Stomach (tissue), 9 donors: ENCODE results near the gene BOLA2. TPM values are rescaled to one million over a fixed set of nuclear protein-coding genes. Genes with fewer than 3 reads are reported as not detected.
"Not testable (repeated sequence)": the region's sequence is repeated elsewhere in the genome, so short reads cannot be mapped to it uniquely, and the experiment has no call there.

Source experiments
- DNase-seq, 2 donors: peaks; one replicate each; pipeline versions ENCODE4 v3.0.0 to v3.0.0-alpha.2; 2013 to 2019
- H3K27ac ChIP-seq, 5 donors: fragments of 200-600 bp in 4 of 5; sonication (generic) in 4 of 5; one replicate each; pipeline ENCODE4 v1.5.1; 2013 to 2019; ENCODE audit warnings: mild to moderate bottlenecking in 1 of 5, moderate library complexity in 1 of 5
- H3K27me3 ChIP-seq, 3 donors: fragments of 200-600 bp; sonication (generic); one replicate each; pipeline ENCODE4 v1.5.1; 2017 to 2019; ENCODE audit warnings: mixed run types in 1 of 3
- H3K36me3 ChIP-seq, 4 donors: fragments of 200-600 bp; sonication (generic); 1 replicate in 3 of 4; 2 replicates in 1 of 4; pipeline ENCODE4 v1.5.1; 2016 to 2019
- H3K4me1 ChIP-seq, 4 donors: fragments of 200-600 bp; sonication (generic); one replicate each; pipeline ENCODE4 v1.5.1; 2016 to 2019
- H3K4me3 ChIP-seq, 4 donors: fragments of 200-600 bp; sonication (generic) in 3 of 4; one replicate each; pipeline ENCODE4 v1.5.1; 2016 to 2019; ENCODE audit warnings: mild to moderate bottlenecking in 1 of 4
- H3K9me3 ChIP-seq, 4 donors: fragments of 200-600 bp; sonication (generic); one replicate each; pipeline ENCODE4 v1.5.1; 2016 to 2019
- WGBS, 5 donors: extraction: QIAGEN DNeasy Blood & Tissue Kit in 3 of 5; methylation state at CpG; one replicate each; pipeline versions ENCODE4 v1.1.5 to v1.1.7; 2013 to 2018; 5-methylcytosine and 5-hydroxymethylcytosine counted together
- intact Hi-C: fragments of 100-400 bp; cut with DNase I; formaldehyde crosslinking; loops from one replicate; pipeline ENCODE4 v1.15.1; 2023; ENCODE audit warnings: low total_unique reads
- polyA plus RNA-seq, 3 donors: library from polyadenylated mRNA; stranded (reverse); fragments of 200-250 nt; gene quantifications; one replicate each; pipeline ENCODE4 v1.2.3, GENCODE V29; 2013
- small RNA-seq, 4 donors: library from RNA; depleted of rRNA; stranded (forward); fragments of <200 nt; gene quantifications; one replicate each; pipeline ENCODE3, GENCODE V24; 2016
- total RNA-seq, 5 donors: library from RNA; depleted of rRNA; stranded (reverse); fragments of >200 nt; gene quantifications; one replicate each; pipeline versions ENCODE4 v1.1.0 to v1.2.3, GENCODE V29; 2014 to 2016
- donor health status: healthy with polysubstance abuse.
- donor health status: Bipolar disorder and iron deficiency.
- donor health status: healthy.

BOLA2 gene
- total and polyA plus RNA-seq, 8 donors, result 1.8 to 366 (median 25.4) TPM; not detected in 1

DNA sequence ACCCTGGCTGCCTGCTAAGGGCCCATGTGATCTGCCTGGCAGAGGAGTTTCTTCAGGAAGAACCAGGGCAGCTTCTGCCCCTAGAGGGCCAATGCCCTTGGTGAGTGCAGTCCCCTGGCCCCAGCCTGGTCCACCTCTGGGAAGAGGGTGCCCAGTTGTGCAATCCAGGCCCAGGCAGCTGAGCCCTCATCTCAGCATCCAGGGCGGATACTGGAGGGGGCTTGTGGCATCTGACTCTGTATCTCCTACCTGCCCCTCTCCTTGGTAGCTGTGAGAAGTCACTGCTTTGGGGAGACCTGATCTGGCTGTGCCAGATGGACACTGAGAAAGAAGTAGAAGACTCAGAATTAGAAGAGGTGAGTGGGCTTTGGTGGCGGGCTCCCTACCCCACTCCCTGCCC is 3.5 kb upstream of the BOLA2 start:
- H3K4me1 ChIP-seq, intact Hi-C loops, H3K27me3 ChIP-seq, DNase-seq, H3K27ac ChIP-seq, H3K9me3 ChIP-seq, H3K4me3 ChIP-seq, H3K36me3 ChIP-seq: not testable (repeated sequence)
- WGBS, 5 donors, result 76 to 100% (median 93%) methylated on average over 1 of the region's 2 CpGs; no CpG with 5 or more reads in 1 of the 5 donors

DNA sequence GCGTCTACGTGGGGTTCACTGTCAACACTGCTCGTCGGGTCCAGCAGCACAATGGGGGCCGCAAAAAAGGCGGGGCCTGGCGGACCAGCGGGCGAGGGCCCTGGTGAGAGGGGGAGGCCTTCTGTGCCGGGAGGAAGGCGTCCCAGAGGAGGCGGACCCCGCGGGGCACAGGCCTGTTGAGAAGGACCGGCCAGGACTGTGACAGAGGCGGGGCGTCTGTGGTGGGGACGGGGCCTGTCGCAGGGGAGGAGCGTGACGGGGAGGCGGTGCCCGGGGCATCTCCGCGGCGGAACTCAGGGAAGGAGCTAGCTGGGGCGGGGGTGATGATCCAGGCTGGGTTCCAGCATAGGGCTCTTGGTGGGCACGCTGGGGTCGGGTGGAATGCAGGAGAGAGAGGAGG is 677 bp upstream of the BOLA2 start:
- H3K36me3 ChIP-seq, H3K4me3 ChIP-seq, DNase-seq, intact Hi-C loops, H3K27me3 ChIP-seq, H3K27ac ChIP-seq, H3K9me3 ChIP-seq, H3K4me1 ChIP-seq: not testable (repeated sequence)
- no CpG with 5 or more reads among the region's 29 CpGs for WGBS, 5 donors

DNA sequence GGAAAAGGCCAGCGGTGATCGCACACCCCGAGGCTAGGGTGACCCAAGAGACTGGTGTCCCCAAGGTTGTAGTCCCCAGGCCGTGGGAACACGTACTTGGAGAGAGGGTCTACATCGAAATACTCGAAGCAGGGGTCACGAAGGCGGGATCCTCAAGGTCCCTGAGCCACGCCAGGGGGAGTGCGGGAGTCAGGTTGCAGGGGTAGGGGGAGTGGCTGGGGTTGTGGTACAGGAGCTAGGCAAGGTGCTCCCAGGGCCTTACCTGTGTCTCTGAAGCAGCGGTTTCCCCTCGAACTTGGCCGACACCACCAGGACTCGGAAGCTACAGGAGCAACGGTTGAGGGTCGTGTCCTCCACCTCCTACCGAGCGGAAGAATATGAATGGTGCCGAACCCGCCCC is 397 bp downstream of the BOLA2 start:
- WGBS, 5 donors, result no CpG with 5 or more reads among the region's 21 CpGs
- H3K27me3 ChIP-seq, H3K27ac ChIP-seq, H3K4me3 ChIP-seq, H3K9me3 ChIP-seq, H3K36me3 ChIP-seq, intact Hi-C loops, H3K4me1 ChIP-seq, DNase-seq: not testable (repeated sequence)

DNA sequence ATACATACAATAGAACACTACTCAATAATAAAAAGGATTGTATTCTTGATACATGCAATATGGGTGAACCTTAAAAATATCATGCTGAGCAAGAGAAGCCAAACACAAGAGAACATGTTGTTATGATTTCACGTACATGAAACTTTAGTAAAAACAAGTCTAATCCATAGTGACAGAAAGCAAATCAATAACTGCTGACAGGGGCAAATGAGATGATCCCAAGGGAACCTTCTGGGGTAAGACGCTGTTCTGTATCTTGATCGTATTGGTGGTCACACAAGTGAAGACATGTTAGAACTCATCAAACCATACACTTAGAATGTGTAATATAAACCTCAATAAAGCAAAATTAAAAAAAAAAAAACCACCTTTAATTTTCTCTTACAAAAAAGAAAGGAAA is 28.8 kb downstream of the BOLA2 start:
- H3K4me1 ChIP-seq, DNase-seq, H3K27me3 ChIP-seq, H3K9me3 ChIP-seq, intact Hi-C loops, H3K27ac ChIP-seq, H3K4me3 ChIP-seq, H3K36me3 ChIP-seq: not testable (repeated sequence)
- 89 to 97% (median 93%) methylated on average over 3 of the region's 3 CpGs for WGBS, 5 donors

DNA sequence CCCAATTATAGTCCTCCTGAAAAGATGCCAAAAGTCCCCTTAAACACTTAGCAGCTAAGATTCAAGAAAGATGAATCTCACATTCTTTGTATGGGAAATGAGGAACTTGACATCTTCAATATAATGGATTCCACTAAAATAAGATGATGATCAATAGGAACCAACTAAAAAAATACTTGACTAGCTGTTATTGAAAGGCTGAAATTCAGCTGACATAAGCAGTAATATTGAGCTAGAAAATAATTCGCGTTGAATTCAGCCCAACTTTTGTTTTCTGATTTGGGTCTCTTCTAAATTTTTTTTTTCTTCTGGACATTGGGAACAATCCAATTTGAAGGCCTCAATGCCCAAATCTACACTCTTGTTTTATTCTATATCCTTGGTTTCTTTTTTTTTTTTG is 30.6 kb downstream of the BOLA2 start:
- H3K27me3 ChIP-seq, H3K27ac ChIP-seq, H3K4me3 ChIP-seq, H3K9me3 ChIP-seq, intact Hi-C loops, H3K36me3 ChIP-seq, DNase-seq, H3K4me1 ChIP-seq: not testable (repeated sequence)
- WGBS, 5 donors, result 91 to 98% (median 98%) methylated on average over 2 of the region's 2 CpGs

DNA sequence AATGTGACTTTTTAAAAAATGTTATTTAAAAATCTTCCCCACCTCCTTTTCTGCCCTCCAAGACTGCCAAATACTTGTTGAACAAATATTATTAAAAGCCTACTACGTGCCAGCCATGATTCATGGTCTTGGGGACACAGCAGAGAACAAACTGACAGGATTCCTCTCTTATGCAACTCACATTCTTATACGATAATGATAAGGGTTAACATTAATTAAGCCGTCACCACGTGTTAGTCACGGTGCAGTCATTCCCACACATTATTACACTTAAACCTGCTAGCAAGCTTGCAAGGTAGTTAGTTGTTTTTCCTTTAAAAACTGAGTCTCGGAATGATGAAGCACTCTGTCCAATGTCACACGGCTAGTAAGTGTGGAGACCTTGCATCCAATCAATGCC is 48.9 kb downstream of the BOLA2 start:
- H3K9me3 ChIP-seq, H3K4me1 ChIP-seq, H3K27ac ChIP-seq, H3K4me3 ChIP-seq, DNase-seq, intact Hi-C loops, H3K27me3 ChIP-seq: not testable (repeated sequence)
- WGBS, 5 donors, result 69 to 73% (median 70%) methylated on average over 5 to 7 of the region's 7 CpGs
- H3K36me3 ChIP-seq, result peaks cover 0 to 20% (median 2%) of the 10 kb centered on the region in 4 donors

Small RNA genes lying within 50 kb of the gene (small RNA-seq; reads per million reads assigned to genes)
- gene AC133555.2, result 0 reads per million in 4 donors

Other genes with a start within 250 kb of the BOLA2 start
- gene NPIPB11, start 47.6 kb downstream of the BOLA2 start, total RNA-seq, result 10 to 100 TPM in 1 of 5 donors, 1 to 10 TPM in 1, under 1 TPM in 3; 0.58 to 13.4 (median 0.87) TPM
- 1 to 10 TPM in 1 of 3 donors, under 1 TPM in 2; 0.31 to 1.9 (median 0.75) TPM for gene NPIPB11, start 47.6 kb downstream of the BOLA2 start, polyA plus RNA-seq
- gene SLX1B, start 182 bp upstream of the BOLA2 start, total RNA-seq, result 100 to 1,000 TPM in 1 of 5 donors, 10 to 100 TPM in 1, 1 to 10 TPM in 1, not detected in 2; 4.2 to 103 (median 19.6) TPM
- 10 to 100 TPM; 11.0 to 32.7 (median 18.6) TPM for gene SLX1B, start 182 bp upstream of the BOLA2 start, polyA plus RNA-seq
- gene SULT1A4, start 5.6 kb upstream of the BOLA2 start, total RNA-seq, result 10 to 100 TPM in 1 of 5 donors, 1 to 10 TPM in 3, not detected in 1; 2.6 to 60.3 (median 6.8) TPM
- gene SULT1A4, start 5.6 kb upstream of the BOLA2 start, polyA plus RNA-seq, result 10 to 100 TPM in 2 of 3 donors, 1 to 10 TPM in 1; 8.0 to 34.5 (median 17.7) TPM
- 100 to 1,000 TPM in 2 of 5 donors, 10 to 100 TPM in 3; 64.8 to 181 (median 93.2) TPM for gene NPIPB12, start 52.1 kb upstream of the BOLA2 start, total RNA-seq
- gene NPIPB12, start 52.1 kb upstream of the BOLA2 start, polyA plus RNA-seq, result 10 to 100 TPM; 19.2 to 83.1 (median 55.9) TPM
- 10 to 100 TPM in 1 of 5 donors, 1 to 10 TPM in 4; 1.8 to 20.1 (median 4.3) TPM for gene SPN, start 208.9 kb upstream of the BOLA2 start, total RNA-seq
- 1 to 10 TPM in 1 of 3 donors, under 1 TPM in 2; 0.68 to 1.1 (median 0.75) TPM for gene SPN, start 208.9 kb upstream of the BOLA2 start, polyA plus RNA-seq
- 100 to 1,000 TPM in 1 of 5 donors, 1 to 10 TPM in 3, not detected in 1; 5.1 to 114 (median 7.8) TPM for gene QPRT, start 224.8 kb upstream of the BOLA2 start, total RNA-seq
- 10 to 100 TPM in 1 of 3 donors, 1 to 10 TPM in 2; 2.4 to 11.6 (median 7.3) TPM for gene QPRT, start 224.8 kb upstream of the BOLA2 start, polyA plus RNA-seq